Measurements from ENCODE around the gene KCNC4. TPM values are rescaled to one million over a fixed set of nuclear protein-coding genes. Genes with fewer than 3 reads are reported as not detected.

Gene KCNC4
- polyA plus RNA-seq, 3 donors, result 0.03 to 0.56 (median 0.12) TPM

GRCh38 chr1:110245876-110246620, 35.9 kb downstream of the KCNC4 start:
- Histone ChIP-seq H3K4me1 (ENCODE audit: control insufficient read depth in 1 of 2, insufficient read depth in 2 of 2, low read length in 2 of 2) (peaks cover 5 to 7% of the 10 kb centered on the region in 2 donors), H3K27ac (ENCODE audit: low read depth in 1 of 2, low read length in 2 of 2) (no peak overlapping the region), H3K4me2 (replicated peaks; ENCODE audit: extremely low read depth, low read length, poor library complexity, severe bottlenecking) (no peak overlapping the region), H4K20me1 (ENCODE audit: insufficient read depth, low read length) (no peaks in the 10 kb centered on the region), H3K9me3 (replicated peaks in 1 of 2; ENCODE audit: control insufficient read depth in 1 of 2, insufficient read depth in 1 of 2, low read length in 2 of 2) (no peaks in the 10 kb centered on the region), H3K79me2 (ENCODE audit: insufficient read depth, low read length) (no peaks in the 10 kb centered on the region), H2AFZ (ENCODE audit: insufficient read depth, low read depth, low read length, poor library complexity, severe bottlenecking) (no peak overlapping the region), H3K9ac (ENCODE audit: insufficient read depth, low read length, poor library complexity, severe bottlenecking) (no peak overlapping the region), H3K4me3 (replicated peaks in 1 of 3; ENCODE audit: low read depth in 2 of 3, low read length in 3 of 3) (no peak overlapping the region), H3K27me3 (ENCODE audit: control insufficient read depth in 2 of 2, insufficient read depth in 2 of 2, low read length in 2 of 2) (no peaks in the 10 kb centered on the region), H3K36me3 (replicated peaks in 1 of 2; ENCODE audit: control insufficient read depth in 1 of 2, insufficient read depth in 2 of 2, low read length in 2 of 2) (no peaks in the 10 kb centered on the region)
- no peak overlapping the region for H3K4me3 Mint-ChIP-seq
- H3K4me1 Mint-ChIP-seq, result peaks cover 9% of the 10 kb centered on the region
- WGBS (ENCODE audit: insufficient coverage), result 75% methylated on average over 4 of the region's 9 CpGs
- DNase-seq, result no peak
- TF ChIP-seq, protein P1, sequence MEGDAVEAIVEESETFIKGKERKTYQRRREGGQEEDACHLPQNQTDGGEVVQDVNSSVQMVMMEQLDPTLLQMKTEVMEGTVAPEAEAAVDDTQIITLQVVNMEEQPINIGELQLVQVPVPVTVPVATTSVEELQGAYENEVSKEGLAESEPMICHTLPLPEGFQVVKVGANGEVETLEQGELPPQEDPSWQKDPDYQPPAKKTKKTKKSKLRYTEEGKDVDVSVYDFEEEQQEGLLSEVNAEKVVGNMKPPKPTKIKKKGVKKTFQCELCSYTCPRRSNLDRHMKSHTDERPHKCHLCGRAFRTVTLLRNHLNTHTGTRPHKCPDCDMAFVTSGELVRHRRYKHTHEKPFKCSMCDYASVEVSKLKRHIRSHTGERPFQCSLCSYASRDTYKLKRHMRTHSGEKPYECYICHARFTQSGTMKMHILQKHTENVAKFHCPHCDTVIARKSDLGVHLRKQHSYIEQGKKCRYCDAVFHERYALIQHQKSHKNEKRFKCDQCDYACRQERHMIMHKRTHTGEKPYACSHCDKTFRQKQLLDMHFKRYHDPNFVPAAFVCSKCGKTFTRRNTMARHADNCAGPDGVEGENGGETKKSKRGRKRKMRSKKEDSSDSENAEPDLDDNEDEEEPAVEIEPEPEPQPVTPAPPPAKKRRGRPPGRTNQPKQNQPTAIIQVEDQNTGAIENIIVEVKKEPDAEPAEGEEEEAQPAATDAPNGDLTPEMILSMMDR (IDR thresholded peaks at IDR 0.05), result no peak
- no peaks in the 10 kb centered on the region for H3K36me3 Mint-ChIP-seq
- no peak overlapping the region for H3K27ac Mint-ChIP-seq
- H3K9me3 Mint-ChIP-seq, result no peaks in the 10 kb centered on the region
- peaks cover 4 to 10% (median 6%) of the 10 kb centered on the region in 3 donors for H3K27me3 Mint-ChIP-seq (ENCODE audit: low read depth in 3 of 3)
- intact Hi-C loops (cut with micrococcal nuclease), result no loop called here

DNA sequence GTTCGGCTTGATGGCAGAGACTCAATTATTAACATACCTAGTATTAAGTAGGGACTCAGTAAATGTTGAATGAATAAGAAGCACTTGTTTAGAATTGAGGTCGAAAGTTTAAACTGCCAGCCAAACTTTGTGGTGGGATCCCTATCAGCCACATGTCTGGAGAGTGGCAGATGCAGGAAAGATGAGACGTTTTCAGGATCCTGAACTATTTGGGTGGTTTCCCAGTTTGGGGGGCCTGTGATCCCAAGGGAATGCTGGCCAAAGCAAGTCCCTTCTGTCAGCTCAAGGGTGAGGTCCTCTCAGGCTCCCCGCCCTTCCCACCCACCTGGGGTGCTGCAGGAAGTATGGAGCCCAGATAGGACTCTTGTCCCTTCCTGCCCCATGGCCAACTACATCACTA, 38.6 kb downstream of the KCNC4 start:
- H2AFZ ChIP-seq (ENCODE audit: insufficient read depth, low read depth, low read length, poor library complexity, severe bottlenecking), result no peak overlapping the region
- peaks cover 0 to 3% of the 10 kb centered on the region in 2 donors for H3K4me1 ChIP-seq (ENCODE audit: control insufficient read depth in 1 of 2, insufficient read depth in 2 of 2, low read length in 2 of 2)
- 100% methylated on average over 1 of the region's 4 CpGs for WGBS (ENCODE audit: insufficient coverage)
- H3K9me3 ChIP-seq (replicated peaks in 1 of 2; ENCODE audit: control insufficient read depth in 1 of 2, insufficient read depth in 1 of 2, low read length in 2 of 2), result no peaks in the 10 kb centered on the region
- H3K27ac ChIP-seq (ENCODE audit: low read depth in 1 of 2, low read length in 2 of 2), result no peak overlapping the region
- no peak overlapping the region for H3K27ac Mint-ChIP-seq
- intact Hi-C loops (cut with micrococcal nuclease), result no loop called here
- no peaks in the 10 kb centered on the region for H3K9me3 Mint-ChIP-seq
- H3K79me2 ChIP-seq (ENCODE audit: insufficient read depth, low read length), result no peaks in the 10 kb centered on the region
- no peaks in the 10 kb centered on the region for H3K36me3 ChIP-seq (replicated peaks in 1 of 2; ENCODE audit: control insufficient read depth in 1 of 2, insufficient read depth in 2 of 2, low read length in 2 of 2)
- no peak overlapping the region for H3K4me3 Mint-ChIP-seq
- H3K4me2 ChIP-seq (replicated peaks; ENCODE audit: extremely low read depth, low read length, poor library complexity, severe bottlenecking), result no peak overlapping the region
- H3K27me3 Mint-ChIP-seq (ENCODE audit: low read depth in 3 of 3), result peaks cover 0 to 6% (median 1%) of the 10 kb centered on the region in 3 donors
- TF ChIP-seq, protein P1 (IDR thresholded peaks at IDR 0.05), result no peak
- no peaks in the 10 kb centered on the region for H3K27me3 ChIP-seq (ENCODE audit: control insufficient read depth in 2 of 2, insufficient read depth in 2 of 2, low read length in 2 of 2)
- H3K9ac ChIP-seq (ENCODE audit: insufficient read depth, low read length, poor library complexity, severe bottlenecking), result no peak overlapping the region
- peaks cover 3% of the 10 kb centered on the region for H3K4me1 Mint-ChIP-seq
- H3K36me3 Mint-ChIP-seq, result no peaks in the 10 kb centered on the region
- H3K4me3 ChIP-seq (replicated peaks in 1 of 3; ENCODE audit: low read depth in 2 of 3, low read length in 3 of 3), result no peak overlapping the region
- no peak for DNase-seq
- H4K20me1 ChIP-seq (ENCODE audit: insufficient read depth, low read length), result no peaks in the 10 kb centered on the region
